Measurements from ENCODE around the gene HPX.

The HPX gene

DNA sequence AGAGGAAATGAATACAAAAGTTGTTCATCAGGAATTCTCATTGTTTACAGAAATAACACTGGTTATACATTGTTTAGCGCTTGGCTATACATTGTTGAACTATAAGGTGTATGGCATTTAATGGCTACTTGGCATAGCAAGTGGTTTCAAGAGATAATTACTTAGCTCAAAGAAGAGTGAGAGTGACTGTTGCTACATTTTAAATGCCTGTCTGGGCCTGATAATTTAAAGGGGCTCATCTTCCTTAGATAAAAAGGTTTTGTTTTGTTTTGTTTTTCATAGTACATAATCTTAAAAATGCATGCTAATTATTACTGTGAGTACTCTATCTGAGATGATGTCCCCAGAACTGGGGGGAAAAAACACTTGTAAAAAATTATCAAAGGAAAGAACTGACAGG lies 52.0 kb downstream of the HPX start:
- no peak for DNase-seq

DNA sequence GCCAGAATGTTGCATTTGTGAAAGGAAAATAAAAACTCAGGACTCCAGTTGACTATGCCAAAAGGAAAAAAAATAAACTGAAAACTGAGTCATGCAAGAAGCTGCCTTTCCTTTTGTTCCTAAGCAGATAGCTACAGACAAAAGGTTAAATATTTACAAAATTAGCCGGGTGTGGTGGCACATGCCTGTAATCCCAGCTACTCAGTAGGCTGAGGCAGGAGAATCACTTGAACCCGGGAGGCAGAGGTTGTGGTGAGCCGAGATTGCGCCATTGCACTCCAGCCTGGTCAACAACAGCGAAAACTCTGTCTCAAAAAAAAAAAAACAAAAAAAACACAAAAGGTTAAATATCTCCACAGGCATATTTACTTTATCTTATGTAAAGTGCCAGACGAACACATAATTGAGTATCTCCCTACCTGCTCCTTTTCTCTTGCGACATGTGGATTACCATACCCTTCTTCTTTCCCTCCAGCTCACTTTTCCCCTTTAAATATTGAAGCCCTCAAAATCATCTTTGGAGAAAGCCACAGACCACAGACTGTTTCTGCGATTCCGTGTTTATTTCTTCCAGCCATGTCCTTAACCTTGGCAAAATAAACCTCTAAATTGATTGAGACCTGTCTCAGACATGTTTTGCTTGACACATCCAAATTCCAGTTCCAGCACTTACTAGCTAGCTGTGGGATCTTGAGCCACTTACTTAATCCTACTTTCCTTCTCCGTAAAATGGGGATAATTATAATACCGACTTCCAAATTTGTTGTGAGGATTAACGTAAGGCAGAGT lies 52.8 kb downstream of the HPX start:
- DNase-seq: no peak

DNA sequence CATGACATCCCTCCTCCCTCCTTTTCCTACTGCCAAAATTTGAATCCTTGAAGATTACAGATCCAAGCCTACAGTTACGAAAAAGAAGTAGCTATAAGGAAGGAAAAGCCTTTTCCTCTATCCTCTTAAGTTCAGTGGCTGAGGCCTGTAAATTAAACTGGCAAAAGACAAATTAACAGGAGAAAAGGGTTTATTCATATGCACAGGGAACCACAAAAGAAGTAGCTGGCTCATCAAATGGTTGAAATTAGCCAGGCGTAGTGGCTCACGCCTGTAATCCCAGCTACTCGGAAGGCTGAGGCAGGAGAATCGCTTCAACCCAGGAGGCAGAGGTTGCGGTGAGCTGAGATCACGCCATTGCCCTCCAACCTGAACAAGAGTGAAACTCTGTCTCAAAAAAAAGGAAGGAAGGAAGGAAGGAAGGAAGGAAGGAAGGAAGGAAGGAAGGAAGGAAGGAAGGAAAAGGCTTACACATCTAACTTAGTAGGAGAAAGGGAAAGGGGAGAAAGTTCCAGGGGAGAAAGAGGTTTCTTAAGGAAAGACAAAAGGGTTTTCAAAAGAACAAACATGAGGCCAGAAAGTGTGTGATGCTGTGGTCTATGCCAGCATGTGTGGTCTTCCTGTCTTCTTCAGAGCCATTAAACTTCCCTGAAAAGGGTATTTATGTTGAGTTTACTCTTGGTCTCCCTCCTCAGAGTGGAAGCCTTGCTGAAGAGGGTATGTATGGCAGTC lies 55.6 kb downstream of the HPX start:
- no peak for DNase-seq

Data from MV-4-11 (cell line).